ENCODE results near the gene NUDT22.

The NUDT22 gene, protein sequence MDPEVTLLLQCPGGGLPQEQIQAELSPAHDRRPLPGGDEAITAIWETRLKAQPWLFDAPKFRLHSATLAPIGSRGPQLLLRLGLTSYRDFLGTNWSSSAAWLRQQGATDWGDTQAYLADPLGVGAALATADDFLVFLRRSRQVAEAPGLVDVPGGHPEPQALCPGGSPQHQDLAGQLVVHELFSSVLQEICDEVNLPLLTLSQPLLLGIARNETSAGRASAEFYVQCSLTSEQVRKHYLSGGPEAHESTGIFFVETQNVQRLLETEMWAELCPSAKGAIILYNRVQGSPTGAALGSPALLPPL

DNA sequence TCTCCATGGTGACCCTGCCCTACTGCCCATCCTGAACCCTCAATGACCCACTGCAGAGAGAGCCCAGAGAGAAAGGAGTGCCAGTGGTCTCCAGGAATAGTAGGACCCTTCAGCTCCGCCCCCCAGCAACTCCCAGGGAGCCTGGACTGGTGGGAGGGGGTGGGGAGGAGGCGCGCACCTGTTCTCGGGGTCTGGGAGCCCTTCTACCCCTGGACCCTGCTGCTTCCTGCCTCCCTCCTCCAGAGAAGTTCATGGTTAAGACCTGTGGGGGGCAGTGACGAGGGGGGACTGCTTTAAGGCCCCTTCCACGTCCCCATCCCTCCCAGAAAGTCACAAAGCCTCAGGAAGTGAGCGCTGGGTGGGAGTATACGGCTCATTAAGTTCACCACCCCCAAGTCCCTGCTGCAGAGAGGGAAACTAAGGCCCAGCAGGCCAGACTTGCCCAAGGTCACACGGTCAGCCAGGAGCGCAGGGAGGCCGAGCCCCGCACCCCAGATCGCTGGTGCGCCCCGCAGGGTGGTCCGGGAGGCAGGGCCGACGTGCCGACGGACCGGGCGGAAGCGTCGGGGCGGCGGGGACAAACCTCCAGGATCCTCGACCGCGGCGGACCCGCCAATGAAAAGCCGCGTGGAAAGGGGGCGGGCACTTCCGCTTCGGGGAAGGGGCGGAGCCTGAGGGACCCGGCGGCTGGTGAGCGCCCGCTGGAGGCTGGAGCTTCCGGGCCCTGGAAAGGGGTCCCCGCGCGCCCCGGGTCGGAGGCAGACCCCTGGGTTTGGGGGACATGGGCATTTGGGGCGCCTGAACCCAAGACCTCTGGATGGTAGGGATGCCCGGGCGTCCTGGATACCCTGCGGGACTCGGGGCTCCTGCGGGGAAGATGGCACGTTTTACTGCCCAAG, at the start of gene NUDT22, which contains the start of gene TRPT1:
TSS of gene NUDT22 (plus strand) at position 667 of the 899 bp plus-strand sequence. CDS start 379 bp downstream, outside the sequence.
TSS of gene TRPT1 (minus strand) at position 579 of the 899 bp plus-strand sequence. CDS start at position 253, 326 bp downstream.
- no peaks in the 10 kb centered on the region for H3K9me3 ChIP-seq
- no peaks in the 10 kb centered on the region for H3K27me3 ChIP-seq (ENCODE audit: low read depth)
- H3K4me3 ChIP-seq, result peak within 1 kb of the TSS; percentile 79
- in situ Hi-C loops (cut with MboI; ENCODE audit: low sequenced_read_pairs), result no loop called here
- peaks cover 6% of the 10 kb centered on the region; the same call in 1 of the 2 replicates for H3K4me1 ChIP-seq
- peaks cover 13% of the 10 kb centered on the region for H3K36me3 ChIP-seq (replicated peaks)
- DNase-seq (ENCODE audit: low spot score in 2 of 2), result peak; percentile 86 to 95

DNA sequence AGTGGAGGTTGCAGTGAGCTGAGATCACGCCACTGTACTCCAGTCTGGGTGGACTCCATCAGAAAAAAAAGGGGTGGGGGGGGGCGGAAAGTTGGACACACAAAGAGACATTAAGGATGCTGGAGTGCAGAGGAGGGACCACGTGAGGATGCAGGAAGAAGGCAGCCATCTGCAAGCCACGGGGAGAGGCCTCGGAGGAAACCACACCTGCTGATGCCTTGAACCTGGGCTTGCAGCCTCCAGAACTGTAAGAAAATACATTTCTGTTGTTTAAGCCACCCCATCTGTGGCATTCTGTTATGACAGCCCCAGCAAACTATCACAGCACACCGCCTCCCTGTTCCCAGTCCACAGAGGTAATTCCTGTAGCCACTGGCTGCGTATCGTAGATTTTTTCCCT, 49.3 kb upstream of the NUDT22 start:
- no peaks in the 10 kb centered on the region for H3K27me3 ChIP-seq (ENCODE audit: low read depth)
- H3K4me1 ChIP-seq, result peaks cover 6% of the 10 kb centered on the region
- in situ Hi-C loops (cut with MboI; ENCODE audit: low sequenced_read_pairs), result no loop called here
- H3K4me3 ChIP-seq, result no peak overlapping the region
- no peaks in the 10 kb centered on the region for H3K9me3 ChIP-seq
- H3K36me3 ChIP-seq (replicated peaks), result no peaks in the 10 kb centered on the region; the same call in 1 of the 2 replicates
- DNase-seq (ENCODE audit: low spot score in 2 of 2), result no peak

DNA sequence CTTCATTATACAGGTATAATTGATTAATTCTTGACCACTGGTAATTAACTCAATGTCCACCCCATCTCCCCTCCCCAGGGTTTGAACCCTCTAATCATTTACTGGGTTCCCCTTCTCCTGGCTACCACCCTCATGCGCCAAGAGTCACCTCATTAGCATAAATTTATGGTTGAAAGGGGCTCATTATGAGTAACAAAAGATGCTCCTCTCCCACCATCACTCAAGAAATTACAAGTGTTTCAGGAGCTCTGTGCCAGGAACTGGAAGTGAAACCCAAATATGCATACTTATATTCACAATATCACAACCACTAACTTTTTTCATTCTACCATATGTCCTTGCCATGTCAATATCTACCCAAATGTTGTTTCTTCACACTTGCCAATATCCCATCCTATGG, 47.9 kb upstream of the NUDT22 start:
- peaks cover 5% of the 10 kb centered on the region; the same call in 1 of the 2 replicates for H3K36me3 ChIP-seq (replicated peaks)
- DNase-seq (ENCODE audit: low spot score in 2 of 2), result no peak
- peaks cover 21% of the 10 kb centered on the region for H3K4me1 ChIP-seq
- H3K27me3 ChIP-seq (ENCODE audit: low read depth), result no peaks in the 10 kb centered on the region
- in situ Hi-C loops (cut with MboI; ENCODE audit: low sequenced_read_pairs), result no loop called here
- no peaks in the 10 kb centered on the region for H3K9me3 ChIP-seq
- no peak overlapping the region for H3K4me3 ChIP-seq

DNA sequence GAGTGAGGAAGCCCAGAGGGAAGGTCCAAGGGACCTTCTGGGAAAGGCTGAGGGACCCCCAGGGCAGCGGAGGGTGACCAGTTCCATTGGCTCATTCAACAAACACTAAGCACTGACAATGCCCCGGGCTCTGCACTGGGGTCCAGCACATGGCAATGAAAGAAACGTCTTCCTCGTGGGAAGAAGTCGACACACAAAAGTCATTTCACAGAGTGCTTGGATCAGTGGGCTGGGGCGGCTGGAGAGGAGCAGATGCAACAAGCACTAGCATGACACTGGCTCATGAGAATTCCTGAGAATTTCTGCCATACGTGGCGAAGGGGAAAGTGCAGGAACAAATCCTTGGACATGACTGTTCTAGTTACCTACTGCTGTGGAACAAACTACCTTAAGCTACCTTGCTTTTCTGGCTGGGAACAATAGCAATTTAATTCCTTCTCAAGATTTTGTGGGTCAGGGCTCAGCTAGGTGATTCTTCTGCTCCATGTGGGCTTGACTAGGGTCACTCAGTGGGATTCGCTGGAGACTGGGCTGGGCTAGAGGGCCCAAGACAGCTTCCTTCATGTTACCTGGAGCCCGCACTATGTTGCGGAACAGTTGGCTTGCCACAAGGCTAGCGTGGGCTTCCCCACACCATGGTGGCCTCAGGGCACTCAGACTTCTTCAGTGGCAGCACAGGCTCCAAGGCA, 47.0 kb upstream of the NUDT22 start:
- Histone ChIP-seq H3K4me1 (peaks cover 28% of the 10 kb centered on the region), H3K27me3 (ENCODE audit: low read depth) (no peaks in the 10 kb centered on the region), H3K9me3 (no peaks in the 10 kb centered on the region), H3K4me3 (no peak overlapping the region), H3K36me3 (replicated peaks) (peaks cover 7% of the 10 kb centered on the region; the same call in 1 of the 2 replicates)
- DNase-seq (ENCODE audit: low spot score in 2 of 2), result no peak
- in situ Hi-C loops (cut with MboI; ENCODE audit: low sequenced_read_pairs), result no loop called here

DNA sequence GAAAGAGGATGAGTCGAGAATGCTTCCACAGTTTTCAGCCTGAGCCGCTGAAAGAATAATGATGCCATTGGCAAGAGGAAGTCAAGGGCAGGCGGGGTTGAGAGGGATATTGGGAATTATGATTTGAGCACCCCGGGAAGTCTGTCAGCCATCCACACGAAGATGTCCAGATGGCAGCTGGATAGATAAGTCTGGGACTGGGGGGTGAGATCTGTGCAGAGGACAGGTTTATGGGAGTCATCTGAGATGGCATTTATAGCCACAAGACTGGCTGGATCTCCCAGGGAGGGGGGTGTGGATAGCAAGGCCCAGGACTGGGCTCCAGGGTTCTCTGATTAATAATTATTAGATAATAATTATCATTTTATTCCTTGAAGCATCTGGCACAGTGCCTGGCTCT, 45.2 kb upstream of the NUDT22 start:
- no peak for DNase-seq (ENCODE audit: low spot score in 2 of 2)
- in situ Hi-C loops (cut with MboI; ENCODE audit: low sequenced_read_pairs), result no loop called here
- H3K4me3 ChIP-seq, result no peak overlapping the region

DNA sequence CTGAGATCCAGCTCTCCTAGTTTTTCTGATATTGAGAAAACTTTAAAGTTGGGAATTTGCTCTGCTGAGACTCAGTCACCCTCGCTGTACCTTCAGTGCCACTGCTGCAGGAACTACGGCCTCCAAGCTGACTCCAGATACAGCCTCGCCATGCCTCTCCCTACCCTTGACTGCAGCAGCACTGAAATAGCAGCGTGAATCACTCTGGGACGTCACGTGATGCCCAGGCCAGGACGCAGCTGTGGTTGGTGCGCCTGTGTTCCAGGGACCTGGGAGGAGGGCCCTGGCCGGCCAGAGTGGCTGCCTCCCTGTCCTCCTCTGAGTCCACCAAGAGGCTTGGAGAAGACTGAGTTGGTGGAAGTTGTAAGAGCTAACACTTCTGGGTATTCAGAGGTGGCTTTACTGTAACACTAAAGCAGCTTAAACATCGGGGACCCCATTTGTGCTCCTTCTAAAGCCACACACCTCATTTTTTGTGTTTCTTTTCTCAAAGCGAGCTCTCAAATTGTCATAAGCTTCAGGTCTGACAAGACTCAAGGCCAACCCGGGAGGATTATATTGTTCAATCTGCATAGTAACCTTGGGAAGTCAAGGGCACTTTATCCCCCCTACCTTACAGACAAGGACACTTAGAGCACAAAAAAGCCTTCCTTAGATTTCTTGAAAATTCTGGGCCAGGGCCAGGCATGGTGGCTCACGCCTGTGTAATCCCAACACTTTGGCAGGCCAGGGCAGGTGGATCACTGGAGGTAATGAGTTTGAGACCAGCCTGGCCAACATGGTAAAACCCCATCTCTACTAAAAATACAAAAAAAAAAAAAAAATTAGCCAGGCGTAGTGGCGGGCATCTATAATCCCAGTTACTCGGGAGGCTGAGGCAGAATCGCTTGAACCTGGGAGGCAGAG, 44.3 kb upstream of the NUDT22 start:
- Histone ChIP-seq H3K36me3 (replicated peaks) (peaks cover 7% of the 10 kb centered on the region; the same call in 1 of the 2 replicates), H3K27me3 (ENCODE audit: low read depth) (no peaks in the 10 kb centered on the region), H3K4me1 (peaks cover 34% of the 10 kb centered on the region), H3K4me3 (peak overlapping the region; percentile 2; the same call in 1 of the 2 replicates), H3K9me3 (no peaks in the 10 kb centered on the region)
- DNase-seq (ENCODE audit: low spot score in 2 of 2), result peak; percentile 85 to 90
- in situ Hi-C loops (cut with MboI; ENCODE audit: low sequenced_read_pairs), result no loop called here

More for the DNA sequence above, 45.2 kb upstream of the NUDT22 start:
- Histone ChIP-seq H3K4me1 (peaks cover 34% of the 10 kb centered on the region), H3K9me3 (no peaks in the 10 kb centered on the region), H3K36me3 (replicated peaks) (peaks cover 7% of the 10 kb centered on the region; the same call in 1 of the 2 replicates), H3K27me3 (ENCODE audit: low read depth) (no peaks in the 10 kb centered on the region)

DNA sequence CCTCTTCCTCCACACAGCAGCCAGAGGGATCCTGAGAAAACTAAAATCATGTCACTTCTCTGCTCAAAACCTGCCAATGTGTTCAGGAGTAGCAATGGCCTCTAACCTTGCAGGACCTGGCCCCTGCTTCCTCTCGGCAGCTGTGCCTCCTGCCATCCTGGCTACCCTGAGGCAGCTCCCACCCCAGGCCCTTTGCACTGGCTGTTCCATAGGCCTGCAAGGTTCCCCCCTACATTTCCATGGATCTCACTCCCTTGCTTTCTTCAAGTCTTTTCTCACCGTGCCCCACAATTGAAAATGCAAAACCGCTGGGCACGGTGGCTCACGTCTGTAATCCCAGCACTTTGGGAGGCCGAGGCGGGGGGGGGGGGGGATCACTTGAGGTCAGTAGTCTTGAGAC, 42.2 kb upstream of the NUDT22 start:
- Histone ChIP-seq H3K9me3 (no peaks in the 10 kb centered on the region), H3K4me1 (peaks cover 34% of the 10 kb centered on the region), H3K36me3 (replicated peaks) (peaks cover 13% of the 10 kb centered on the region), H3K4me3 (peak overlapping the region; percentile 75), H3K27me3 (ENCODE audit: low read depth) (no peaks in the 10 kb centered on the region)
- DNase-seq (ENCODE audit: low spot score in 2 of 2), result no peak
- in situ Hi-C loops (cut with MboI; ENCODE audit: low sequenced_read_pairs), result no loop called here

DNA sequence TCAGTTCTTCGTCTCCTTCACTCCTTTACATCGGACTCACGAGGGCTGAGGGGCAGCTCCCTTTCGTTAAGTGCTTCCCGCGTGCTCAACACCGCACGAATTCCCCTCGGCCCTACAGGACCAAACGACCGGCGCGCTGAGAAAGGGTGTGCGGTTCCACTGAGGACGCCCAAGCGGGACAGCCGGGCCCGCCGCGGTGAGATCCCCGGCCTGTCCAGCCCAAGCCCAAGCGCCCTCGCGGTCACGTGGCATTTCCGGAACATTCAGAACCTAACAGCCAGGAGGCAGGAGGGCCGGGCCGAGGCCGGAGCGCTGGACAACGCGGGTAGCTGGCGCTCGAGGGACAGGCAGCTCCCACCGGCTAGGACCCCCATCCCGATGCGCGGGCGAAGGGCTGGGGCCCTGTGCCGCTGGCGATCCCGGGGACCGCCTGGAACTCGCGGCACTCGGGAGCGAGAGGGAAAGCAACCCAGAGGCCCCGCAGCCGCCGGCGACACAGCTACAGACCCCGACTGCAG, 40.8 kb upstream of the NUDT22 start:
- no peak for DNase-seq (ENCODE audit: low spot score in 2 of 2)
- Histone ChIP-seq H3K27me3 (ENCODE audit: low read depth) (no peaks in the 10 kb centered on the region), H3K4me3 (peak overlapping the region; percentile 75), H3K36me3 (replicated peaks) (peaks cover 25% of the 10 kb centered on the region), H3K4me1 (peaks cover 34% of the 10 kb centered on the region), H3K9me3 (no peaks in the 10 kb centered on the region)
- in situ Hi-C loops (cut with MboI; ENCODE audit: low sequenced_read_pairs), result no loop called here

DNA sequence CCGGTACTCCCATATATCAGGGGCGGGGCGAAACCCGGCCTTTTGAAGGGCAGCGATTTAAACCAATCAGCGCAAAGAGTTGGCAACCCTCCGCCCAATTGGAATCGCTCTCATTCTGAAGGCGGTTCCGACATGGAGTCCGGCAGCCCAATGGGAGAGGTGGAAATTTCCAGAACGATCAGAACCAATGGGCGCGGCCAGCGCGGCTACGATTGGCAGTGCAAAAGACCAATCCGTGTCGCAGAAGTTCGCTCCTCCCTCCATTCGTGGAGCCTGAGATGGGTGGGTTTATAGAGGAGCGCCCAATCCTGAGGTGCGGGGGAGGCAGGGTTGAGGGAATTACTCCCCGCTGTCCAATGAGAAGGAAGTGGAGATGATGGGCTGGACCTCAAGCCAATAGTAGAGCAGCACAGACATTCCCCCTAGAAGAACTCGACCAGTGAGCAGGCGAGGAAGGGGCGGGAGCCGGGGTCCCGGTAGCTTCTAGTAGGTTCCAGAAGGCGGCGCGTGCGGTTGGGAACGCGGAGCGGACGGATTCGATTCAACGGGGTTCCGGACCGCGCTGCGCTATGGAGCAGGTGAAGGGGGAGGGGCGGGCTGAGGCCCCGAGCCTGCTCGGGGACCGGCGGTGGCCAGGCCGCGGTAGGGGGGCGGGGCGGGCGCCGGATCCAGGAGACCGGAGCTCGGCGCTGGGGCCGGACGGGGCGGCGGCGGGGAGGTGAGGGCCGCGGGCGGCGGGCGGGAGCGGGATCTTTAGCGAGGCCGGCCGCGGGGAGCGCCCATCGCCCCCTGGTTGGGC, 40.2 kb upstream of the NUDT22 start, which contains the start of gene STIP1:
TSS of gene STIP1 (plus strand) at position 479 of the 799 bp plus-strand sequence. CDS start at position 570, 91 bp downstream.
- H3K4me1 ChIP-seq, result peaks cover 34% of the 10 kb centered on the region
- H3K27me3 ChIP-seq (ENCODE audit: low read depth), result no peaks in the 10 kb centered on the region
- H3K4me3 ChIP-seq, result peak within 1 kb of the TSS; percentile 75
- H3K9me3 ChIP-seq, result no peaks in the 10 kb centered on the region
- in situ Hi-C loops (cut with MboI; ENCODE audit: low sequenced_read_pairs), result no loop called here
- peak; percentile 99 to 100 for DNase-seq (ENCODE audit: low spot score in 2 of 2)
- peaks cover 32% of the 10 kb centered on the region for H3K36me3 ChIP-seq (replicated peaks)

DNA sequence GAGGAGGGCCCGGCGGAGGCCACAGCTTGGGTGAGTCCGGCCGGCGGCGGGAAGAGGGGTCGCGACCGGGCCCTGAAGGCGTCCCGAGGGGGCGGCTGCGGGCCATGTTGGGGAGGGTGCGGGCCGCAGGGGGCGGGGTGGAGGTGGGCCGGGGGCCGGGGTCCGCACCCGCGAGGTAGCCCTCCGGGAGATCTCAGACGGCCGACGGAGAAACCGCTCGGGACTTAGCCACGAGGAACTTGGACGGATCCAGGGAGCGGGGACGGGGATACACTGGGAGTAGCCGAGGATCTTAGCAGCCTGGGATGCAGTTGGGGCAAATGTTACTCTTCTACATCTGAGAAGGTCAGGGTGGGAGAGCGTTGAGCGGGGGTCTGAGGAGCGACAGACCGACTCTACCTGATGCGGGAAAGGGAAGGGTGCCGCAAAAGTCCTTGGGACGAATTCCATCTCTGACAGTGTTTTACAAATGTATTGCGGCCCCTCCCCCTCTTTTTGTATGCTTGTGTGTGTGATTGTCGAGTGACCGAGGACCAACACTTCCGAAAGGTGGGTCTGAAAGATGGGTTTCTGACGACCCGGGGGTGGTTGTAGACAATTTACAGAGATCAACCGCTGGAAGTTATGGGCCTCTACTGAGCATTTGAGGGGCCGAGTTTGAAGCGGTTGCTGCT, 39.4 kb upstream of the NUDT22 start:
- Histone ChIP-seq H3K9me3 (no peaks in the 10 kb centered on the region), H3K36me3 (replicated peaks) (peaks cover 39% of the 10 kb centered on the region), H3K4me1 (peaks cover 29% of the 10 kb centered on the region), H3K27me3 (ENCODE audit: low read depth) (no peaks in the 10 kb centered on the region), H3K4me3 (no peak overlapping the region)
- in situ Hi-C loops (cut with MboI; ENCODE audit: low sequenced_read_pairs), result no loop called here
- peak; percentile 21 to 63 for DNase-seq (ENCODE audit: low spot score in 2 of 2)

DNA sequence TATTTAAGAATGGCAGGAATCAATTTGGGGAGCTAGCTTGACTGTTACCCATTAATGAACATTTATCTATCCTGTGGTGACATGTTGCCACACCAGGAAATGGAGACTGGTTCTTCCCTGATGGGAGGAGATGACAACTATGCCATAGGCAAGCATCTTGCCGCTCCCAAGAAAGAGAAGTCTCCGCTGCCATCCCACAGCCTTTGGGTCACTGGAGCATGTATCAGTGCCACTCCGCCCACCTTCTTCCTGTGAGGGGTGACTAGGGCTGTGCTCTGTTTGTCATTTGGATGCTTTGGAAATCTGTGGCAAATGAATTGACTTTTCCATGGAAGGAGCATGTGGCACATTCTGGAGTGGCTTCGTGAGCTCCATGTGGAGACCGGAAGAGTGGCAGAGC, 33.6 kb upstream of the NUDT22 start:
- in situ Hi-C loops (cut with MboI; ENCODE audit: low sequenced_read_pairs), result no loop called here
- Histone ChIP-seq H3K36me3 (replicated peaks) (peaks cover 90% of the 10 kb centered on the region), H3K9me3 (no peaks in the 10 kb centered on the region), H3K4me3 (no peak overlapping the region), H3K27me3 (ENCODE audit: low read depth) (no peaks in the 10 kb centered on the region), H3K4me1 (no peaks in the 10 kb centered on the region)
- no peak for DNase-seq (ENCODE audit: low spot score in 2 of 2)
